Right cardiac atrium (tissue), 5 donors: ENCODE results near the gene P2RY2. TPM values are rescaled to one million over a fixed set of nuclear protein-coding genes. Genes with fewer than 3 reads are reported as not detected.
A peak's percentile ranks its signal among the peaks of the same experiment; 100 is the strongest.

Source experiments
- ATAC-seq, 2 donors: fragments of 200-7000 bp; cut with Tn5 transposase; one replicate each; pipeline versions ENCODE4 v1.8.0 to v1.9.1; 2020; ENCODE audit warnings: moderate library complexity in 2 of 2, mild to moderate bottlenecking in 1 of 2
- DNase-seq, 3 donors: peaks; one replicate each; pipeline ENCODE4 v3.0.0-alpha.2; 2020
- H3K27ac ChIP-seq: one replicate; pipeline ENCODE4 v1.5.1; 2013; ENCODE audit warnings: mild to moderate bottlenecking, low read length, control low read depth, moderate library complexity
- H3K27me3 ChIP-seq: one replicate; pipeline ENCODE4 v1.6.1; 2013; ENCODE audit not compliant: control insufficient read depth, insufficient read depth
- H3K4me1 ChIP-seq: one replicate; pipeline ENCODE4 v1.6.1; 2013; ENCODE audit warnings: low read length; ENCODE audit not compliant: control insufficient read depth, insufficient read depth
- H3K4me3 ChIP-seq: one replicate; pipeline ENCODE4 v1.5.1; 2013; ENCODE audit warnings: low read length, control low read depth
- H3K9me3 ChIP-seq: one replicate; pipeline ENCODE4 v1.6.1; 2013; ENCODE audit warnings: low read length; ENCODE audit not compliant: control insufficient read depth
- WGBS: extraction: QIAGEN DNeasy Blood & Tissue Kit; methylation state at CpG from one replicate; pipeline ENCODE4 v1.1.7; 2013; 5-methylcytosine and 5-hydroxymethylcytosine counted together
- intact Hi-C, 4 donors: fragments of 100-400 bp; cut with DNase I; formaldehyde crosslinking; loops; one replicate each; pipeline versions ENCODE4 v1.11.0 to v1.14.0; 2022 to 2023
- polyA plus RNA-seq: library from polyadenylated mRNA; stranded (reverse); fragments of 200-250 nt; gene quantifications from one replicate; pipeline ENCODE4 v1.2.3, GENCODE V29; 2013
- total RNA-seq, 4 donors: library from RNA; stranded (reverse); fragmentation: NEBNext Ultra II Directional; extraction: Animal tissue kit (Norgen Biotek cat#: 25700); gene quantifications; one replicate each; pipeline ENCODE4 v1.2.1, GENCODE V29; 2021
- donor health status: healthy with polysubstance abuse.
- donor health status: DM: no; HTN: yes; CAD: no.
- donor health status: DM: no; HTN: no; CAD: no.
- donor health status: DM: no; HTN: yes; CAD: no; lungs with severe emphysema.
- donor health status: DM: yes; HTN: yes; CAD: no.

Gene P2RY2
- total and polyA plus RNA-seq, 5 donors, result 5.4 to 15.1 (median 9.1) TPM

- Histone ChIP-seq H3K4me1 (peaks cover 21% of the 10 kb centered on the region), H3K9me3 (no peaks in the 10 kb centered on the region), H3K27me3 (no peaks in the 10 kb centered on the region), H3K27ac (peak overlapping the region; percentile 87), H3K4me3 (no peak overlapping the region)
- ATAC-seq, result no peak
- no peak for DNase-seq
- intact Hi-C loops, result loop anchor here (5.0 to 10.0 kb wide), 4 partner anchors 34 to 452 kb away; partner anchors contain the start of gene FCHSD2 (in 3 of the 4)
- 87% methylated on average over 5 of the region's 5 CpGs for WGBS
Observed at GRCh38 chr11:73176145-73176873, 41.8 kb upstream of the P2RY2 start.

- Histone ChIP-seq H3K27me3 (no peaks in the 10 kb centered on the region), H3K27ac (peak overlapping the region; percentile 77), H3K4me3 (no peak overlapping the region), H3K9me3 (no peaks in the 10 kb centered on the region), H3K4me1 (peaks cover 21% of the 10 kb centered on the region)
- no peak for DNase-seq
- WGBS, result 100% methylated on average over 1 of the region's 1 CpG
- no peak for ATAC-seq
- intact Hi-C loops, result loop anchor here (5.0 to 10.0 kb wide), 4 partner anchors 35 to 452 kb away; partner anchors contain the start of gene FCHSD2 (in 3 of the 4)
Observed at GRCh38 chr11:73176874-73177155, 41.3 kb upstream of the P2RY2 start.

DNA sequence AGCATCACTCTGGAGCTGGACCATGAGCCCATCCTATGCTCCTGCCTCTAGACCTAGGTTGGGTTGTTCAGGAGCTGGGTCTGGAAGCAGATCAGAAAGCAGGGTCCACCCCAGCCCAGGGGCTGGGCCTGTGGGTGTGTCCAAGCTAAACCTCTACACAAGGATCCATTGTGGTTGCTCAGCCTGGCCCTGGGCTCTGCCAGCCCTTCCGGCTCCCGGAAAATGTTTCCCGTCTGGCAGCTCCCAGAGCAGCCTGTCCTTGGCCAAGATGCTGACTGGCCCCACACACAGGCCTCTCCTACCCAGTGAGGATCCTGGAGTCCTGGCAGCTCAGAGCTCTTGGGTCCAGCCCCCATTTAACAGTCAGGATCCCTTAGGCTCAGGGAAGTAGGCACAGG, 40.7 kb upstream of the P2RY2 start:
- DNase-seq (peak; percentile 88 to 91 (median 89)), ATAC-seq (peak; percentile 81 to 83)
- H3K9me3 ChIP-seq, result no peaks in the 10 kb centered on the region
- peaks cover 21% of the 10 kb centered on the region for H3K4me1 ChIP-seq
- 16% methylated on average over 3 of the region's 3 CpGs for WGBS
- intact Hi-C loops, result loop anchor here (5.0 to 10.0 kb wide), 4 partner anchors 35 to 453 kb away; partner anchors contain the start of gene FCHSD2 (in 3 of the 4)
- no peak overlapping the region for H3K4me3 ChIP-seq
- H3K27ac ChIP-seq, result peak overlapping the region; percentile 77
- no peaks in the 10 kb centered on the region for H3K27me3 ChIP-seq

DNA sequence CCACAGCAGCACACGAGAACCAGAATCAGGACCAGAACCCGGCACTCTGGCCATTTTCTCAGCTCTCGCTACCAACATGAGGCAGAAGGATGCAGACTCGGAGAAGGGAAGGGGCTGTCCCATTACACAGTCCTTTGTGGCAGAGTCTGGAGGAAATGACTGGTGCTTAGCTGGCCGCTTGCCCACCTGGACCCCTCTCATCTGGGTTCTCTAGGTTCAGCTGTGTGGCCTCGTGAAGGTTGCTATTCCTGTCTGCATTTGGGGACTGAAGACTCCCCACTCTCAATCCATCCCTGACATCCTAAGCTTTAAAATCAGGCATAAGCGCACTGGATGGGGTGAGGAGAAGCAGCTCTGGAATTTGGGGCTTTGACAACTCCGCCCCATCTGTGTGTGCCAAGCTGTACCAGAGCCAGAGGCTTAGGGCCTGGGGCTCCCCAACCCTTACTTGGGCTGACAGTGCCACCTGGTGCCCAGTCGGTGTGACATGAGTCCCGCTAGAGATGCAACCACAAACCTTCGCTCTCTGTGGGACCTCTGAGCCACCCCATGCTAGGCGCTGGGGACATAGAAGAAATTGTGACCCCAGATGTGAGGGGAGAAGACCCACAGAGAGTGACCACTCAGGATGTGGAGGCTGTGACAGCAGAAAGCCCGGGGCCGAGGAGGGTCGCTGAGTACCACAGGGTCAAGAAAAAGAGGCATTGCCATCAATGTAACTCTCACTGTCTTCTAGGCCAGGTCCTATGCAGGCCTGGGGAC, 40.1 kb upstream of the P2RY2 start:
- ATAC-seq (peak; percentile 83 to 85), DNase-seq (peak; percentile 91 to 95 (median 94))
- Histone ChIP-seq H3K27me3 (no peaks in the 10 kb centered on the region), H3K4me1 (peaks cover 21% of the 10 kb centered on the region), H3K9me3 (no peaks in the 10 kb centered on the region), H3K4me3 (no peak overlapping the region), H3K27ac (peak overlapping the region; percentile 77)
- intact Hi-C loops, result loop anchor here (2.0 to 10.0 kb wide), 5 partner anchors 36 to 453 kb away; partner anchors contain the start of gene FCHSD2 (in 3 of the 4)
- 32% methylated on average over 15 of the region's 15 CpGs for WGBS

GRCh38 chr11:73178681-73179080, 39.4 kb upstream of the P2RY2 start:
- DNase-seq, result no peak
- H3K27ac ChIP-seq, result no peak overlapping the region
- no peaks in the 10 kb centered on the region for H3K27me3 ChIP-seq
- no peaks in the 10 kb centered on the region for H3K9me3 ChIP-seq
- H3K4me1 ChIP-seq, result peaks cover 18% of the 10 kb centered on the region
- 88% methylated on average over 4 of the region's 4 CpGs for WGBS
- intact Hi-C loops, result loop anchor here (2.0 to 10.0 kb wide), 5 partner anchors 36 to 454 kb away; partner anchors contain the start of gene FCHSD2 (in 3 of the 4)
- ATAC-seq, result no peak
- H3K4me3 ChIP-seq, result no peak overlapping the region

- intact Hi-C loops, result loop anchor here in 2 of 4 donors (10.0 kb wide), 2 partner anchors 102 to 458 kb away; no protein-coding TSS in a partner anchor
- Histone ChIP-seq H3K4me3 (peak overlapping the region; percentile 34), H3K9me3 (no peaks in the 10 kb centered on the region), H3K4me1 (peaks cover 2% of the 10 kb centered on the region), H3K27me3 (no peaks in the 10 kb centered on the region), H3K27ac (peak overlapping the region; percentile 85)
- ATAC-seq, result peak; percentile 71 to 74
- 38% methylated on average over 3 of the region's 3 CpGs for WGBS
- peak; percentile 43 to 81 (median 78) for DNase-seq
Observed at GRCh38 chr11:73182824-73183321, 35.2 kb upstream of the P2RY2 start.

DNA sequence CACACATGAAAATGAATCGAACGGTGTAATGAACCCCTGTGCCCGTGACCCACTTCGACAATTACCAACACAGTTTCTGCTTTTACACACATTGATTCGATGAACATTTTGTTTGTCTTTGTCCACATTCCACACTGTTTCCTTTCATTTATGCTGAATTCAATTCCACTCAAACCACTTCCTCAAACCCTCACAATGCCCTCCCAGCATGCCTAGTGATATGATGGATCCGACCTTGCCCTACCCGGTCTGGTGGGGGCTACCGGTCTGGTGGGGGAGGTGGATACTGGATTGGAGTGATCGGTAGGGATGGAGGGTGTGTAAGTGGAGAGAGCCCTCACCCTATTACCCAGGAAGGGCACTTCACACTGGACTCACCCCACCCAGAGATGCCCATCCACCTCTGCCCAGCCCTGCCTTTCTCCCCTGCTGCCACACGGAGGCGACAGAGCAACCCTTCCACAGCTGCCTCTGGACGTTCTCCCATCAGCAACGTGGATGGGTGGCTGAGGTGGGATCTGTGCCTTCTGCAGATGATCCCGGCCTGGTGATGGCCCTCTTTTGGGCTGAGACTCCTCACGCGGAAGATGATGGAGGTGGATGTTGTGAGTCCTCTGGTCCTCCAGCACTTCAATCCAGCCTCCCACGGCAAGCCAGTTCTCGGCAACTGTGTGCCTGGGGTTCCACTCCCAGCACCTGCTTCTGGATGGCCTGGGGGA, 33.0 kb upstream of the P2RY2 start:
- Histone ChIP-seq H3K27me3 (no peaks in the 10 kb centered on the region), H3K9me3 (no peaks in the 10 kb centered on the region), H3K4me3 (no peak overlapping the region), H3K4me1 (peaks cover 7% of the 10 kb centered on the region), H3K27ac (no peak overlapping the region)
- DNase-seq (peak; percentile 66 to 87 (median 86)), ATAC-seq (peak; percentile 50 to 69)
- WGBS, result 40% methylated on average over 18 of the region's 18 CpGs
- intact Hi-C loops, result loop anchor here (2.0 to 10.0 kb wide), 5 partner anchors 57 to 460 kb away; no protein-coding TSS in a partner anchor

DNA sequence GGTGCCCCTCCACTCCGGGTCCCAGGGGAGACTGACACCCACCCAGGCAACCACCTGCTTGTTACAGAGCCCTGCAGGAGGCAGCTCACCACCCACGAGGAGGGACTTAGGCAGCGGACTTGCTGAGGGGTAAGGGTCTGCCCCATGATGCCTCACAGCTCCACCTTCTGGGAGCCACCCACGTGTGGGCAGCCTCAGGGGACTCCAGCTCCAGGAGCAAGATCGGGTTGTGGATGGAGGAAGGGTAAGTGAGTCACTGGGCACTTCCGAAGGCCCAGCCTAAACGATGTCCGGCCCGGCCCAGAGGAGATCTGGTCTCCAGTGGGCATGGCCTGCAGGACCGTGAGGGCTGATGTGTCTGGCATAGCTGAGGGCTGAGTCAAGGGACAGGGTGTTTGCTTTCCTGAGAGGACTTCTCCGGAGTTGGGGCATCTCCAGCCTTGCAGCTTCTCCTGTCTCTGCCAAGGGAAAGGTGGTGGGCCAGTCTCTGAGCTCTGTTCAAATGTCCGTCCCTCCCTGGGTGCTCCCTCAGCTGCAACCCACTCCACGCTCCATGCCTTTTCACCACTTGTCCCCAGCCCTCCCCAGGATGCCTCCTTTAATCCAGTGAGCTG, 32.3 kb upstream of the P2RY2 start:
- no peaks in the 10 kb centered on the region for H3K27me3 ChIP-seq
- WGBS, result 67% methylated on average over 13 of the region's 13 CpGs
- DNase-seq (peak; percentile 25 to 62 (median 58)), ATAC-seq (peak; percentile 23 to 30)
- intact Hi-C loops, result loop anchor here (2.0 to 10.0 kb wide), 7 partner anchors 55 to 461 kb away; no protein-coding TSS in a partner anchor
- no peak overlapping the region for H3K4me3 ChIP-seq
- H3K4me1 ChIP-seq, result peaks cover 7% of the 10 kb centered on the region
- no peaks in the 10 kb centered on the region for H3K9me3 ChIP-seq
- no peak overlapping the region for H3K27ac ChIP-seq

DNA sequence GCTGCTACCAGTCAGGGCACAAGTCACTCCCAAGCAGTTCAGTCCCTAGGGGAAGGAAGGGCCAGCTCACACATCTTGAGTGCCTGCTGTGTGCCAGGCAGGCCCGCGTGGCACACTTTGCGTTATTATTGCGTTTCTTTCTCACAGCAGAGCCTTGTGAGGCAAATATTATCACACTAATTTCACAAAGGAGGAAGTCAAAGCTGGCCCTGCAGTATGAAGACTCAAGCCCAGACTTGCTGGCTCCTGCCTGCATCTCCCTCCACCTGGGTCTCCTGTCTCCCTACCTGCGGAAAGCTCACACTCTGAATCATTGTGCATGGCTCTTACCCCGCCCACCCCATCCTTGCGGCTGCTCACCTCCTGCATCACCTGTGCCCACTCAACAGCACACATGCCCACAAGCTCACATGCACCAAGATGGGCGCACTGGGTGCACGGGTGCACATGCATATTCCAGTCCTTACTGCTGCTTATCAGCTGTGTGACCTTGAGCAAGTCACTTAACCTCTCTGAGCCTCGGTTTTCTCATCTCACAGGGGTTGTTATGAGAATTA, 31.7 kb upstream of the P2RY2 start:
- H3K27ac ChIP-seq, result no peak overlapping the region
- H3K27me3 ChIP-seq, result no peaks in the 10 kb centered on the region
- no peak for ATAC-seq
- H3K9me3 ChIP-seq, result no peaks in the 10 kb centered on the region
- H3K4me1 ChIP-seq, result peaks cover 7% of the 10 kb centered on the region
- H3K4me3 ChIP-seq, result no peak overlapping the region
- WGBS, result 87% methylated on average over 10 of the region's 10 CpGs
- intact Hi-C loops, result loop anchor here (2.0 to 10.0 kb wide), 6 partner anchors 54 to 462 kb away; no protein-coding TSS in a partner anchor
- DNase-seq, result no peak

- WGBS, result 60% methylated on average over 4 of the region's 4 CpGs
Observed at GRCh38 chr11:73186886-73187285, 31.2 kb upstream of the P2RY2 start.

More at GRCh38 chr11:73186886-73187285, 31.2 kb upstream of the P2RY2 start:
- no peaks in the 10 kb centered on the region for H3K9me3 ChIP-seq
- intact Hi-C loops, result loop anchor here (2.0 to 10.0 kb wide), 6 partner anchors 54 to 462 kb away; no protein-coding TSS in a partner anchor
- DNase-seq (no peak), ATAC-seq (no peak)
- no peak overlapping the region for H3K27ac ChIP-seq
- H3K4me3 ChIP-seq, result no peak overlapping the region
- H3K27me3 ChIP-seq, result no peaks in the 10 kb centered on the region
- H3K4me1 ChIP-seq, result peaks cover 7% of the 10 kb centered on the region
